Spleen (tissue), 11 donors: Measurements from ENCODE around the gene DEPDC1B. TPM values are rescaled to one million over a fixed set of nuclear protein-coding genes. Genes with fewer than 3 reads are reported as not detected.
"Not testable (repeated sequence)": the region's sequence is repeated elsewhere in the genome, so short reads cannot be mapped to it uniquely, and the experiment has no call there.

Source experiments
- DNase-seq: peaks from one replicate; pipeline ENCODE4 v3.0.0-alpha.2; 2020
- H3K27ac ChIP-seq, 8 donors: fragments of 200-600 bp; sonication (generic) in 7 of 8; 1 replicate in 4 of 8; 2 replicates in 4 of 8; pipeline versions ENCODE4 v1.5.0 to v1.8.0; 2016 to 2021; ENCODE audit warnings: inconsistent platforms in 4 of 8, mild to moderate bottlenecking in 4 of 8, moderate library complexity in 1 of 8
- H3K27me3 ChIP-seq, 7 donors: fragments of 200-600 bp; sonication (generic) in 6 of 7; replicated peaks in 1 of 7; 1 replicate in 4 of 7; 2 replicates in 3 of 7; pipeline versions ENCODE4 v1.5.0 to v1.8.0; 2016 to 2021; ENCODE audit warnings: inconsistent platforms in 3 of 7, mild to moderate bottlenecking in 1 of 7
- H3K36me3 ChIP-seq, 6 donors: fragments of 200-600 bp; sonication (generic) in 5 of 6; 1 replicate in 4 of 6; 2 replicates in 2 of 6; pipeline versions ENCODE4 v1.5.0 to v1.8.0; 2016 to 2021; ENCODE audit warnings: inconsistent platforms in 2 of 6
- H3K4me1 ChIP-seq, 6 donors: fragments of 200-600 bp; sonication (generic) in 5 of 6; 1 replicate in 3 of 6; 2 replicates in 3 of 6; pipeline versions ENCODE4 v1.5.0 to v1.8.0; 2016 to 2021; ENCODE audit warnings: inconsistent platforms in 3 of 6
- H3K4me3 ChIP-seq, 8 donors: fragments of 200-600 bp; sonication (generic) in 7 of 8; 1 replicate in 4 of 8; 2 replicates in 4 of 8; pipeline versions ENCODE4 v1.5.0 to v1.8.0; 2016 to 2021; ENCODE audit warnings: inconsistent platforms in 4 of 8, mild to moderate bottlenecking in 4 of 8, moderate library complexity in 2 of 8
- H3K9me3 ChIP-seq, 8 donors: fragments of 200-600 bp; sonication (generic) in 7 of 8; 1 replicate in 4 of 8; 2 replicates in 4 of 8; pipeline versions ENCODE4 v1.5.0 to v1.8.0; 2016 to 2021; ENCODE audit warnings: inconsistent platforms in 4 of 8
- POLR2A ChIP-seq, 3 donors: fragments of 450-650 bp; IDR thresholded peaks; one replicate each; pipeline ENCODE4 v1.5.1; 2017; ENCODE audit warnings: antibody characterized with exemption in 3 of 3, mild to moderate bottlenecking in 1 of 3
- POLR2AphosphoS5 ChIP-seq, 3 donors: sonication (generic); formaldehyde crosslinking; IDR thresholded peaks; one replicate each; pipeline ENCODE4 v1.5.1; 2017; ENCODE audit warnings: antibody characterized with exemption in 3 of 3
- WGBS, 5 donors: extraction: QIAGEN DNeasy Blood & Tissue Kit in 3 of 5; methylation state at CpG; one replicate each; pipeline versions ENCODE4 v1.1.5 to v1.1.7; 2013 to 2018; 5-methylcytosine and 5-hydroxymethylcytosine counted together
- intact Hi-C: fragments of 100-400 bp; cut with DNase I; formaldehyde crosslinking; loops from one replicate; pipeline ENCODE4 v1.15.0; 2023; ENCODE audit warnings: low total_unique reads
- polyA plus RNA-seq, 3 donors: library from polyadenylated mRNA; stranded (reverse); fragments of 200-250 nt; gene quantifications; one replicate each; pipeline ENCODE4 v1.2.1, GENCODE V29; 2013
- total RNA-seq, 7 donors: library from RNA; depleted of rRNA in 3 of 7; stranded (reverse); fragments of >200 nt in 3 of 7; fragmentation: NEBNext Ultra II Directional in 4 of 7; extraction: Animal tissue kit (Norgen Biotek cat#: 25700) in 4 of 7; gene quantifications; one replicate each; pipeline versions ENCODE4 v1.1.0 to v1.2.1, GENCODE V29; 2016 to 2021
- TF ChIP-seq, protein P1 (sequence below), 11 experiments: fragments of 200-600 bp in 7 of 11; fragments of 450-650 bp in 4 of 11; sonication (generic) in 4 of 11; IDR thresholded peaks in 8 of 11; conservative IDR thresholded peaks in 3 of 11; 1 replicate in 7 of 11; 2 replicates in 4 of 11; pipeline versions ENCODE4 v1.4.0 to v1.8.0; 2016 to 2021; ENCODE audit warnings: antibody characterized with exemption in 11 of 11, inconsistent platforms in 4 of 11, mild to moderate bottlenecking in 1 of 11
- donor health status: healthy with polysubstance abuse.
- donor health status: DM: no; HTN: no; CAD: no; lungs with moderate emphysema.
- donor health status: DM: no; HTN: no; CAD: no.
- donor health status: Bipolar disorder and iron deficiency.
- donor health status: healthy.
- donor health status: DM: no; HTN: no; CAD: no.
- donor health status: DM: yes; HTN: yes; CAD: no.

DEPDC1B gene
- total and polyA plus RNA-seq, 10 donors = 0.63 to 5.6 (median 2.4) TPM

DNA sequence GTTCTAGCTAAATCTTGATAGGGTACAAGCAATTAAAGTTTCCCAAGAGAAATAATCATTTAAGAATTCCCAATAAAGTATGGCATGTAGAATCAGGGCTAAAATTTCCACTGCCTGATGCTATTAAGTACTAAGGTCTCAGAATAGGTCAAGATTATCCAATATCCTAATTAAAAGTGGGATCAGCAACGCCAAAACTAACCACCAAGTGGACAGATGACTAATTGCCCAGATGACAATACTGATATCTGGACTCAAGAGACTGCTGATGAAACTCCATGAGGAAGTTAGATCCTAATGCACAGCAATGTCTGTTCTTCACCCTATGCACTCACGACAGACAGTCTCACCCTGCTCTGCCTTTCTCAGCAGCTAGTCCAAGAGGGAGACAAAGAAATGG lies 14.3 kb downstream of the DEPDC1B start:
- Histone ChIP-seq H3K27ac (no peak overlapping the region), H3K4me1 (no peaks in the 10 kb centered on the region), H3K4me3 (no peak overlapping the region), H3K27me3 (no peaks in the 10 kb centered on the region), H3K36me3 (peaks cover 0 to 7% (median 0%) of the 10 kb centered on the region in 6 donors), H3K9me3 (no peaks in the 10 kb centered on the region)
- intact Hi-C loops = no loop called here
- WGBS, 5 donors = 46 to 82% (median 55%) methylated on average over 2 of the region's 2 CpGs
- no peak for TF ChIP-seq POLR2AphosphoS5 (IDR thresholded peaks at IDR 0.05)
- no peak for TF ChIP-seq POLR2A (IDR thresholded peaks at IDR 0.05)
- DNase-seq = no peak

DNA sequence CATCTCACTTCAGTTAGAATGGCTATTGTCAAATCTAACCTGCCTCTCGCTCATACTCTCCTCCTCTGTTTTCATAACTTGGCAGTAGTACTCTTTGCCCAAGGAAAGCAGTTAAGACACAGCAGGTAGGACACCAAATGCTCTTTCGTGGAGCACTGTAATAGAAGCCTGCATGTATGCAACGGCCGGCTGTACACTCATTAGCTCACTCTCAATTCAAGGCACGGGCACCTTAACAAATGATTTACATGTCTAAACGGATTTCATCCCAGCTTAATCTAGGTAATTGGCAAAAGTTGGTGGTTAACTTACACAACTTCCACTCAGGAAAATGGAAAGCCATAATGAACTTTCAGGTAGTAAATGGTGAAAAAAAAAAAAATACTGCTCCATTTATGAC lies 14.9 kb downstream of the DEPDC1B start:
- 82 to 96% (median 95%) methylated on average over 6 of the region's 6 CpGs for WGBS, 5 donors

DNA sequence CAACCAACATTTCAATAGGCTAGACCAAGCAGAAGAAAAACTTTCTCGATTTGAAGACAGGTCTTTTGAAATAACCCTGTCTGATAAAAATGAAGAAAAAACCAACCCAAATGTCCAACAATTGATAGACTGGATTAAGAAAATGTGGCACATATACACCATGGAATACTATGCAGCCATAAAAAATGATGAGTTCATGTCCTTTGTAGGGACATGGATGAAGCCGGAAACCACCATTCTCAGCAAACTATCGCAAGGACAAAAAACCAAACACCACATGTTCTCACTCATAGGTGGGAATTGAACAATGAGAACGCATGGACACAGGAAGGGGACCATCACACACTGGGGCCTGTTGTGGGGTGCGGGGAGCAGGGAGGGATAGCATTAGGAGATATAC lies 18.0 kb downstream of the DEPDC1B start:
- H3K36me3 ChIP-seq, H3K4me1 ChIP-seq, DNase-seq, H3K9me3 ChIP-seq, intact Hi-C loops, H3K4me3 ChIP-seq, H3K27me3 ChIP-seq, H3K27ac ChIP-seq: not testable (repeated sequence)
- 96 to 100% (median 97%) methylated on average over 5 of the region's 5 CpGs for WGBS, 5 donors

More for the DNA sequence above, 14.9 kb downstream of the DEPDC1B start:
- Histone ChIP-seq H3K9me3 (no peaks in the 10 kb centered on the region), H3K4me1 (no peaks in the 10 kb centered on the region), H3K27ac (no peak overlapping the region), H3K4me3 (no peak overlapping the region), H3K36me3 (peaks cover 0 to 7% (median 0%) of the 10 kb centered on the region in 6 donors), H3K27me3 (no peaks in the 10 kb centered on the region)
- TF ChIP-seq, protein P1, sequence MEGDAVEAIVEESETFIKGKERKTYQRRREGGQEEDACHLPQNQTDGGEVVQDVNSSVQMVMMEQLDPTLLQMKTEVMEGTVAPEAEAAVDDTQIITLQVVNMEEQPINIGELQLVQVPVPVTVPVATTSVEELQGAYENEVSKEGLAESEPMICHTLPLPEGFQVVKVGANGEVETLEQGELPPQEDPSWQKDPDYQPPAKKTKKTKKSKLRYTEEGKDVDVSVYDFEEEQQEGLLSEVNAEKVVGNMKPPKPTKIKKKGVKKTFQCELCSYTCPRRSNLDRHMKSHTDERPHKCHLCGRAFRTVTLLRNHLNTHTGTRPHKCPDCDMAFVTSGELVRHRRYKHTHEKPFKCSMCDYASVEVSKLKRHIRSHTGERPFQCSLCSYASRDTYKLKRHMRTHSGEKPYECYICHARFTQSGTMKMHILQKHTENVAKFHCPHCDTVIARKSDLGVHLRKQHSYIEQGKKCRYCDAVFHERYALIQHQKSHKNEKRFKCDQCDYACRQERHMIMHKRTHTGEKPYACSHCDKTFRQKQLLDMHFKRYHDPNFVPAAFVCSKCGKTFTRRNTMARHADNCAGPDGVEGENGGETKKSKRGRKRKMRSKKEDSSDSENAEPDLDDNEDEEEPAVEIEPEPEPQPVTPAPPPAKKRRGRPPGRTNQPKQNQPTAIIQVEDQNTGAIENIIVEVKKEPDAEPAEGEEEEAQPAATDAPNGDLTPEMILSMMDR (IDR thresholded peaks at IDR 0.05 in 8 of 11, conservative IDR thresholded peaks at IDR 0.05 in 3 of 11) = no peak
- TF ChIP-seq POLR2AphosphoS5 (IDR thresholded peaks at IDR 0.05) (no peak), POLR2A (IDR thresholded peaks at IDR 0.05) (no peak)
- intact Hi-C loops = no loop called here
- DNase-seq = no peak

DNA sequence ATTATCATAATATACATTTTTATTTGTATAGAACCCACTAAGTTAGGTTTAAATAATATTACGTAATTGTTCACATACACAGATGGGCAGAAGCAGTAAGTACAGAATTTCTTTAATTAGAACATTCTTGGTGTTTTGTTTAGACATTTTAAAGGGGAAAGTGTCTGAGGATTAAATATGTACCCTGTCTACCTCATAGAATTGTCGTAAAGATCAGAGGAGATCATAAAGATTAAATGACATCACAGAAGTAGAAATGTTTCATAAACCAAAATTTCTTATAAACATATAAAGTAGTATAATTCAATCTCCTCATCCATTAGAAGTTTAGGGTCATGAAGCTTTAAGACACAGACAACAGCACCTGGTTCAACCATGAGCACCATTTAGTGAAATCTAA lies 20.1 kb downstream of the DEPDC1B start:
- Histone ChIP-seq H3K4me1 (peaks cover 0 to 4% (median 0%) of the 10 kb centered on the region in 6 donors), H3K36me3 (no peaks in the 10 kb centered on the region), H3K9me3 (no peaks in the 10 kb centered on the region), H3K27ac (no peak overlapping the region), H3K4me3 (no peak overlapping the region), H3K27me3 (no peaks in the 10 kb centered on the region)
- DNase-seq = no peak
- WGBS, 5 donors = 94 to 99% (median 97%) methylated on average over 2 of the region's 2 CpGs
- TF ChIP-seq, protein P1 (IDR thresholded peaks at IDR 0.05 in 8 of 11, conservative IDR thresholded peaks at IDR 0.05 in 3 of 11) = no peak
- TF ChIP-seq POLR2A (IDR thresholded peaks at IDR 0.05) = no peak
- TF ChIP-seq POLR2AphosphoS5 (IDR thresholded peaks at IDR 0.05) = no peak
- intact Hi-C loops = no loop called here

DNA sequence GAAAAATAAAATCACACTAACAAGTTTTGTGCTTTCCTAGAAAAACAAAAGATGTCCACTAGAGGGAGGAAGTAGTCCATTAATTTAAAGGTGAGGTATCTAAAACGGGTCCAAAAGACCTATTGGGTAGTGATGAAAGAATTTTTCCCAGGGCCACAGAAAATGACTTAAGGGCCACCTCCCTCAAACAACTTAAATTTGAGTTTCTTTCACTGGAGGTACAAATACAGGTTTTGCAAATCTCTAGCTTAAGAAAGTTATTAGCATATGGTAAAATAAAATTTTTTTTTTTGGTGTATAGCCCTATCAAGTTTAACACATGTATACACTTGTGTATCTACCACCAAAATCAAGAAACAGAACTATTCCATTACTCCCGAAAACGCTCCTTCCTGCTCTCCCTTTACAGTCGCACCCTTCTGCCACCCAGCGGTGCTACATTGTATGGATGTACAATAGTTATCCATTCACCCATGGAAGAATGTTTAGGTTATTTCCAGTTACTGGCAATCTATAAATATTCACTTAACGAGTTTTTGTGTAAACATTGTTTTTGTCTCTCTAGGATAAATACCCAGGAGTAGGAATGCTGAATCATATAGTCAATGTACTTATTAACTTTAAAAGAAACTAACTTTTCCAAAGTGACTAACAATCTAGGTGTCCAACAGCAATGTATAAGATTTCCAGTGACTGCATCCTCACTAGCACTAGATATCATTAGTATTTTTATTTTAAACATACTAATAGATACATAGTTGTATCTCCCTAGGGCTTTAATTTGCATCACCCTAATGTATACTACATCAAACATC lies 21.9 kb downstream of the DEPDC1B start:
- Histone ChIP-seq H3K36me3 (no peaks in the 10 kb centered on the region), H3K9me3 (no peaks in the 10 kb centered on the region), H3K4me3 (no peak overlapping the region), H3K27me3 (no peaks in the 10 kb centered on the region), H3K27ac (no peak overlapping the region), H3K4me1 (peaks cover 0 to 4% (median 0%) of the 10 kb centered on the region in 6 donors)
- intact Hi-C loops = no loop called here
- DNase-seq = no peak
- TF ChIP-seq POLR2AphosphoS5 (IDR thresholded peaks at IDR 0.05) (no peak), POLR2A (IDR thresholded peaks at IDR 0.05) (no peak)
- TF ChIP-seq, protein P1 (IDR thresholded peaks at IDR 0.05 in 8 of 11, conservative IDR thresholded peaks at IDR 0.05 in 3 of 11) = peak in 8 of 11 experiments; percentile 39 to 57 (median 50)
- WGBS, 5 donors = 65 to 71% (median 69%) methylated on average over 6 of the region's 6 CpGs
